Measurements from ENCODE around the gene MAP1LC3A. TPM values are rescaled to one million over a fixed set of nuclear protein-coding genes. Genes with fewer than 3 reads are reported as not detected.

Gene MAP1LC3A
- total RNA-seq, 1 experiment from 2014 or later, result not detected

DNA sequence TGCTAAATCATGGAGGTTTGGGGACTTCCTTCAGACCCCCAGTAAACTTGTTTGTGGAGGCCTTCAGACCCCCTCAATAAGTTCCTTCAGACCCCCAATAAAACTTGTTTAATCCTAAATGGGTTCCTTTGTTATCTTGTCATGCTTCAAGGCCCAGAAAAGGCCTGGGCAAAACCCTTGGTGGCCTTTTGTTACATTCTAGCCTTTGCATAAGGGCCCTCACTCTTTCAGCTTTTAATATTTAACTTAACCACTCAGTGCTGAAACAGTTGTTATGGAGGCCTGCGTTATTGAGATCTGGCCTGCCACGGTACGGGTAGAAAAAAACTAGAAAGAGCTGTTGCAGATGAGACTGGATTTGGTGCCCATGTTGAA, 46.6 kb upstream of the MAP1LC3A start:
- Histone ChIP-seq H3K4me3 (replicated peaks in 1 of 2; ENCODE audit: low read depth in 1 of 2, low read length in 2 of 2) (no peak overlapping the region), H3K27me3 (ENCODE audit: insufficient read depth, low read length) (no peaks in the 10 kb centered on the region), H3K9me2 (ENCODE audit: insufficient read depth) (no peaks in the 10 kb centered on the region), H3K27ac (ENCODE audit: low read depth, low read length) (no peak overlapping the region), H3K79me2 (ENCODE audit: insufficient read depth, low read length) (peaks cover 5% of the 10 kb centered on the region), H3K9ac (ENCODE audit: low read length) (no peak overlapping the region), H2AFZ (ENCODE audit: low read depth, low read length, poor library complexity, severe bottlenecking) (no peak overlapping the region), H3K4me2 (ENCODE audit: low read length) (no peak overlapping the region), H3K36me3 (ENCODE audit: control insufficient read depth in 1 of 2, insufficient read depth in 2 of 2, low read length in 2 of 2) (peaks cover 9 to 15% of the 10 kb centered on the region in 2 experiments), H3K9me3 (ENCODE audit: control insufficient read depth in 1 of 2, insufficient read depth in 1 of 2, low read depth in 1 of 2, low read length in 2 of 2) (no peaks in the 10 kb centered on the region), H4K20me1 (ENCODE audit: insufficient read depth) (no peaks in the 10 kb centered on the region), H3K4me1 (ENCODE audit: control insufficient read depth in 1 of 2, insufficient read depth in 2 of 2, low read length in 2 of 2) (peaks cover 4 to 7% of the 10 kb centered on the region in 2 experiments; a peak in 3 of 4 replicates)
- TF ChIP-seq FOSL1 (IDR thresholded peaks at IDR 0.05; ENCODE audit: low read depth) (no peak), SIN3A (IDR thresholded peaks at IDR 0.05; ENCODE audit: low read depth) (no peak), EZH2phosphoT487 (IDR thresholded peaks at IDR 0.05; ENCODE audit: borderline replicate concordance) (no peak), ELF1 (IDR thresholded peaks at IDR 0.05; ENCODE audit: borderline replicate concordance, low read depth) (no peak), POLR2AphosphoS5 (IDR thresholded peaks at IDR 0.05; ENCODE audit: low read depth, low read length) (no peak), CBX3 (IDR thresholded peaks at IDR 0.05; ENCODE audit: low read depth) (no peak), JUND (IDR thresholded peaks at IDR 0.05) (no peak), TCF7L2 (IDR thresholded peaks at IDR 0.05; ENCODE audit: borderline replicate concordance, extremely low read depth, insufficient read depth, insufficient read length) (no peak), CEBPB (IDR thresholded peaks at IDR 0.05; ENCODE audit: low read depth) (no peak), EZH2 (IDR thresholded peaks at IDR 0.05) (no peak), RAD21 (IDR thresholded peaks at IDR 0.05; ENCODE audit: low read depth) (no peak), SP1 (IDR thresholded peaks at IDR 0.05; ENCODE audit: low read depth) (no peak), ZNF274 (IDR thresholded peaks at IDR 0.05; ENCODE audit: low read depth, low read length) (no peak), YY1 (IDR thresholded peaks at IDR 0.05; ENCODE audit: extremely low read depth, insufficient replicate concordance, low read depth, low read length) (no peak), EGR1 (IDR thresholded peaks at IDR 0.05; ENCODE audit: low read depth) (no peak)
- TF ChIP-seq, protein P1, sequence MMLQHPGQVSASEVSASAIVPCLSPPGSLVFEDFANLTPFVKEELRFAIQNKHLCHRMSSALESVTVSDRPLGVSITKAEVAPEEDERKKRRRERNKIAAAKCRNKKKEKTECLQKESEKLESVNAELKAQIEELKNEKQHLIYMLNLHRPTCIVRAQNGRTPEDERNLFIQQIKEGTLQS (IDR thresholded peaks at IDR 0.05), result no peak
- TF ChIP-seq, protein P2, sequence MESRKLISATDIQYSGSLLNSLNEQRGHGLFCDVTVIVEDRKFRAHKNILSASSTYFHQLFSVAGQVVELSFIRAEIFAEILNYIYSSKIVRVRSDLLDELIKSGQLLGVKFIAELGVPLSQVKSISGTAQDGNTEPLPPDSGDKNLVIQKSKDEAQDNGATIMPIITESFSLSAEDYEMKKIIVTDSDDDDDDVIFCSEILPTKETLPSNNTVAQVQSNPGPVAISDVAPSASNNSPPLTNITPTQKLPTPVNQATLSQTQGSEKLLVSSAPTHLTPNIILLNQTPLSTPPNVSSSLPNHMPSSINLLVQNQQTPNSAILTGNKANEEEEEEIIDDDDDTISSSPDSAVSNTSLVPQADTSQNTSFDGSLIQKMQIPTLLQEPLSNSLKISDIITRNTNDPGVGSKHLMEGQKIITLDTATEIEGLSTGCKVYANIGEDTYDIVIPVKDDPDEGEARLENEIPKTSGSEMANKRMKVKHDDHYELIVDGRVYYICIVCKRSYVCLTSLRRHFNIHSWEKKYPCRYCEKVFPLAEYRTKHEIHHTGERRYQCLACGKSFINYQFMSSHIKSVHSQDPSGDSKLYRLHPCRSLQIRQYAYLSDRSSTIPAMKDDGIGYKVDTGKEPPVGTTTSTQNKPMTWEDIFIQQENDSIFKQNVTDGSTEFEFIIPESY (IDR thresholded peaks at IDR 0.05; ENCODE audit: extremely low read depth, insufficient replicate concordance, low read length), result no peak
- TF ChIP-seq, protein P3, sequence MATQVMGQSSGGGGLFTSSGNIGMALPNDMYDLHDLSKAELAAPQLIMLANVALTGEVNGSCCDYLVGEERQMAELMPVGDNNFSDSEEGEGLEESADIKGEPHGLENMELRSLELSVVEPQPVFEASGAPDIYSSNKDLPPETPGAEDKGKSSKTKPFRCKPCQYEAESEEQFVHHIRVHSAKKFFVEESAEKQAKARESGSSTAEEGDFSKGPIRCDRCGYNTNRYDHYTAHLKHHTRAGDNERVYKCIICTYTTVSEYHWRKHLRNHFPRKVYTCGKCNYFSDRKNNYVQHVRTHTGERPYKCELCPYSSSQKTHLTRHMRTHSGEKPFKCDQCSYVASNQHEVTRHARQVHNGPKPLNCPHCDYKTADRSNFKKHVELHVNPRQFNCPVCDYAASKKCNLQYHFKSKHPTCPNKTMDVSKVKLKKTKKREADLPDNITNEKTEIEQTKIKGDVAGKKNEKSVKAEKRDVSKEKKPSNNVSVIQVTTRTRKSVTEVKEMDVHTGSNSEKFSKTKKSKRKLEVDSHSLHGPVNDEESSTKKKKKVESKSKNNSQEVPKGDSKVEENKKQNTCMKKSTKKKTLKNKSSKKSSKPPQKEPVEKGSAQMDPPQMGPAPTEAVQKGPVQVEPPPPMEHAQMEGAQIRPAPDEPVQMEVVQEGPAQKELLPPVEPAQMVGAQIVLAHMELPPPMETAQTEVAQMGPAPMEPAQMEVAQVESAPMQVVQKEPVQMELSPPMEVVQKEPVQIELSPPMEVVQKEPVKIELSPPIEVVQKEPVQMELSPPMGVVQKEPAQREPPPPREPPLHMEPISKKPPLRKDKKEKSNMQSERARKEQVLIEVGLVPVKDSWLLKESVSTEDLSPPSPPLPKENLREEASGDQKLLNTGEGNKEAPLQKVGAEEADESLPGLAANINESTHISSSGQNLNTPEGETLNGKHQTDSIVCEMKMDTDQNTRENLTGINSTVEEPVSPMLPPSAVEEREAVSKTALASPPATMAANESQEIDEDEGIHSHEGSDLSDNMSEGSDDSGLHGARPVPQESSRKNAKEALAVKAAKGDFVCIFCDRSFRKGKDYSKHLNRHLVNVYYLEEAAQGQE (IDR thresholded peaks at IDR 0.05; ENCODE audit: low read depth), result no peak
- TF ChIP-seq, protein P4, sequence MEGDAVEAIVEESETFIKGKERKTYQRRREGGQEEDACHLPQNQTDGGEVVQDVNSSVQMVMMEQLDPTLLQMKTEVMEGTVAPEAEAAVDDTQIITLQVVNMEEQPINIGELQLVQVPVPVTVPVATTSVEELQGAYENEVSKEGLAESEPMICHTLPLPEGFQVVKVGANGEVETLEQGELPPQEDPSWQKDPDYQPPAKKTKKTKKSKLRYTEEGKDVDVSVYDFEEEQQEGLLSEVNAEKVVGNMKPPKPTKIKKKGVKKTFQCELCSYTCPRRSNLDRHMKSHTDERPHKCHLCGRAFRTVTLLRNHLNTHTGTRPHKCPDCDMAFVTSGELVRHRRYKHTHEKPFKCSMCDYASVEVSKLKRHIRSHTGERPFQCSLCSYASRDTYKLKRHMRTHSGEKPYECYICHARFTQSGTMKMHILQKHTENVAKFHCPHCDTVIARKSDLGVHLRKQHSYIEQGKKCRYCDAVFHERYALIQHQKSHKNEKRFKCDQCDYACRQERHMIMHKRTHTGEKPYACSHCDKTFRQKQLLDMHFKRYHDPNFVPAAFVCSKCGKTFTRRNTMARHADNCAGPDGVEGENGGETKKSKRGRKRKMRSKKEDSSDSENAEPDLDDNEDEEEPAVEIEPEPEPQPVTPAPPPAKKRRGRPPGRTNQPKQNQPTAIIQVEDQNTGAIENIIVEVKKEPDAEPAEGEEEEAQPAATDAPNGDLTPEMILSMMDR (IDR thresholded peaks at IDR 0.05 in 2 of 3, conservative IDR thresholded peaks at IDR 0.05 in 1 of 3; ENCODE audit: borderline replicate concordance in 1 of 3, insufficient read depth in 1 of 3, low read depth in 2 of 3, low read length in 2 of 3), result no peak
- POLR2A ChIA-PET, result no interaction called here
- no peak for ATAC-seq
- intact Hi-C loops (cut with micrococcal nuclease), result no loop called here
- RAD21 ChIA-PET (ENCODE audit: low non-redundant PET in 1 of 2, low total read pairs in 2 of 2, uncharacterized antibody in 2 of 2, unreplicated experiment in 2 of 2), result no interaction called here
- CTCF ChIA-PET, result interaction anchor here (0.6 kb wide), 1 partner anchor 25 kb away, joined by 4 read pairs; no protein-coding TSS in a partner anchor
- no TSS peak for BruUV-seq (replicated peaks)
- no peak for DNase-seq (ENCODE audit: low read depth, low spot score)
